Lung (tissue), 12 donors: Measurements from ENCODE around the gene COX4I1. TPM values are rescaled to one million over a fixed set of nuclear protein-coding genes. Genes with fewer than 3 reads are reported as not detected.
"Not testable (repeated sequence)": the region's sequence is repeated elsewhere in the genome, so short reads cannot be mapped to it uniquely, and the experiment has no call there.

Experiments used
- ATAC-seq: fragments of 200-7000 bp; cut with Tn5 transposase; one replicate; pipeline ENCODE4 v1.9.1; 2020; ENCODE audit warnings: moderate number of reproducible peaks; ENCODE audit not compliant: insufficient read depth, low FRiP score
- DNase-seq, 3 donors: peaks; one replicate each; pipeline ENCODE4 v3.0.0-alpha.2; 2013 to 2017
- H3K27ac ChIP-seq, 2 donors: one replicate each; pipeline ENCODE4 v1.5.1; 2013; ENCODE audit warnings: mild to moderate bottlenecking in 2 of 2, moderate library complexity in 2 of 2, control low read depth in 1 of 2, inconsistent platforms in 1 of 2, low read depth in 1 of 2, low read length in 1 of 2
- H3K27me3 ChIP-seq, 3 donors: one replicate each; pipeline ENCODE4 v1.5.1; 2013; ENCODE audit warnings: low read length in 2 of 3; ENCODE audit not compliant: control insufficient read depth in 3 of 3, insufficient read depth in 3 of 3
- H3K36me3 ChIP-seq, 4 donors: one replicate each; pipeline ENCODE4 v1.5.1; 2013; ENCODE audit warnings: low read length in 4 of 4, mild to moderate bottlenecking in 1 of 4, moderate library complexity in 1 of 4; ENCODE audit not compliant: control insufficient read depth in 4 of 4, insufficient read depth in 4 of 4
- H3K4me1 ChIP-seq, 5 donors: one replicate each; pipeline ENCODE4 v1.5.1; 2013; ENCODE audit warnings: low read length in 5 of 5, mild to moderate bottlenecking in 2 of 5, moderate library complexity in 1 of 5; ENCODE audit not compliant: control insufficient read depth in 5 of 5, insufficient read depth in 5 of 5
- H3K4me3 ChIP-seq: one replicate; pipeline ENCODE4 v1.5.1; 2013; ENCODE audit warnings: mild to moderate bottlenecking, control low read depth, moderate library complexity
- H3K9ac ChIP-seq, 2 donors: one replicate each; pipeline ENCODE4 v1.5.1; 2013; ENCODE audit warnings: low read length in 2 of 2, control low read depth in 1 of 2; ENCODE audit not compliant: insufficient read depth in 1 of 2
- H3K9me3 ChIP-seq, 4 donors: one replicate each; pipeline ENCODE4 v1.5.1; 2013; ENCODE audit warnings: low read length in 3 of 4, mild to moderate bottlenecking in 1 of 4, moderate library complexity in 1 of 4; ENCODE audit not compliant: control insufficient read depth in 4 of 4, insufficient read depth in 3 of 4
- WGBS, 2 donors: extraction: QIAGEN DNeasy Blood & Tissue Kit; methylation state at CpG; one replicate each; pipeline ENCODE4 v1.1.7; 2013; 5-methylcytosine and 5-hydroxymethylcytosine counted together
- polyA plus RNA-seq, 2 donors: library from polyadenylated mRNA; stranded (reverse); fragments of 200-250 nt; gene quantifications; one replicate each; pipeline ENCODE4 v1.2.1, GENCODE V29; 2013
- total RNA-seq, 2 donors: library from RNA; depleted of rRNA in 1 of 2; stranded (reverse); fragments of >200 nt in 1 of 2; gene quantifications; one replicate each; pipeline ENCODE4 v1.2.1, GENCODE V29; 2014 to 2021
- TF ChIP-seq, protein P1 (sequence below): IDR thresholded peaks from 2 replicates; pipeline ENCODE4 v1.5.1; 2012; ENCODE audit warnings: mild to moderate bottlenecking; ENCODE audit errors: control extremely low read depth, extremely low read depth
- donor health status: control.
- donor health status: control.
- donor health status: Bipolar disorder and iron deficiency.
- donor health status: healthy.
- donor health status: DM: yes; HTN: yes; CAD: no.

Gene COX4I1
- total and polyA plus RNA-seq, 4 donors = 243 to 1,291 (median 532) TPM

GRCh38 chr16:85805442-85806045, 6.0 kb downstream of the COX4I1 start:
- DNase-seq = no peak
- WGBS, 2 donors = 83 to 90% methylated on average over 18 of the region's 18 CpGs
- no peak overlapping the region for H3K27ac ChIP-seq
- no peak for ATAC-seq
- no peaks in the 10 kb centered on the region for H3K9me3 ChIP-seq
- H3K27me3 ChIP-seq = no peaks in the 10 kb centered on the region
- TF ChIP-seq, protein P1, sequence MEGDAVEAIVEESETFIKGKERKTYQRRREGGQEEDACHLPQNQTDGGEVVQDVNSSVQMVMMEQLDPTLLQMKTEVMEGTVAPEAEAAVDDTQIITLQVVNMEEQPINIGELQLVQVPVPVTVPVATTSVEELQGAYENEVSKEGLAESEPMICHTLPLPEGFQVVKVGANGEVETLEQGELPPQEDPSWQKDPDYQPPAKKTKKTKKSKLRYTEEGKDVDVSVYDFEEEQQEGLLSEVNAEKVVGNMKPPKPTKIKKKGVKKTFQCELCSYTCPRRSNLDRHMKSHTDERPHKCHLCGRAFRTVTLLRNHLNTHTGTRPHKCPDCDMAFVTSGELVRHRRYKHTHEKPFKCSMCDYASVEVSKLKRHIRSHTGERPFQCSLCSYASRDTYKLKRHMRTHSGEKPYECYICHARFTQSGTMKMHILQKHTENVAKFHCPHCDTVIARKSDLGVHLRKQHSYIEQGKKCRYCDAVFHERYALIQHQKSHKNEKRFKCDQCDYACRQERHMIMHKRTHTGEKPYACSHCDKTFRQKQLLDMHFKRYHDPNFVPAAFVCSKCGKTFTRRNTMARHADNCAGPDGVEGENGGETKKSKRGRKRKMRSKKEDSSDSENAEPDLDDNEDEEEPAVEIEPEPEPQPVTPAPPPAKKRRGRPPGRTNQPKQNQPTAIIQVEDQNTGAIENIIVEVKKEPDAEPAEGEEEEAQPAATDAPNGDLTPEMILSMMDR = no peak
- H3K9ac ChIP-seq = no peak overlapping the region
- peaks cover 0 to 6% (median 0%) of the 10 kb centered on the region in 5 donors for H3K4me1 ChIP-seq
- no peak overlapping the region for H3K4me3 ChIP-seq
- peaks cover 24 to 35% (median 32%) of the 10 kb centered on the region in 4 donors for H3K36me3 ChIP-seq

DNA sequence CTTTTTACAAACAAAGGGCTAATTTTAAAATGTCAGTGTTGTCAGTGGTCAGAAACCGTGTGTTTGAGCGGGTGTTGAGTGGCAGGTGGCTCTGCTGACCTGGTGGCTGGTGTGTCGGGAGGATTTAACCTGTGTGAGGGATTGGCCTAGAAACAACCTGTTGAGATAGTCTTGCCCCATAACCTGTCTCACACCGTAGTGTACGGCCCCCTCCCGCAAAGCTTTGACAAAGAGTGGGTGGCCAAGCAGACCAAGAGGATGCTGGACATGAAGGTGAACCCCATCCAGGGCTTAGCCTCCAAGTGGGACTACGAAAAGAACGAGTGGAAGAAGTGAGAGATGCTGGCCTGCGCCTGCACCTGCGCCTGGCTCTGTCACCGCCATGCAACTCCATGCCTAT, 7.0 kb downstream of the COX4I1 start:
- TF ChIP-seq, protein P1 = no peak
- WGBS, 2 donors = 95 to 96% methylated on average over 11 of the region's 11 CpGs
- Histone ChIP-seq H3K9ac (no peak overlapping the region), H3K4me3 (no peak overlapping the region), H3K36me3 (peaks cover 24 to 35% (median 29%) of the 10 kb centered on the region in 4 donors), H3K4me1 (no peaks in the 10 kb centered on the region), H3K9me3 (no peaks in the 10 kb centered on the region), H3K27ac (no peak overlapping the region), H3K27me3 (peaks cover 0 to 2% (median 0%) of the 10 kb centered on the region in 3 donors)
- no peak for ATAC-seq
- no peak for DNase-seq

DNA sequence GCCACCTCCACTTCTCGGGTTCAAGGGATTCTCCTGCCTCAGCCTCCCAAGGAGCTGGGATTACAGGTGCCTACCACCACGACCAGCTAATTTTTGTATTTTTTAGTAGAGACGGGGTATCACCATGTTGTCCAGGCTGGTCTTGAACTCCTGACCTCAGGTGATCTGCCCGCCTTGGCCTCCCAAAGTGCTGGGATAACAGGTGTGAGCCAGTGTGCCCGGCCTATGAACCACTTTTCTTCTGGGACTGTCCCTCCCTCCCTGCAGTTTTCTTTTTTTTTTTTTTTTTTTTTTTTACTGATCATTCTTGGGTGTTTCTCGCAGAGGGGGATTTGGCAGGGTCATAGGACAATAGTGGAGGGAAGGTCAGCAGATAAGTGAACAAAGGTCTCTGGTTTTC, 7.8 kb downstream of the COX4I1 start:
- H3K4me1 ChIP-seq, H3K9me3 ChIP-seq, H3K4me3 ChIP-seq, DNase-seq, H3K27me3 ChIP-seq, ATAC-seq, H3K27ac ChIP-seq, H3K9ac ChIP-seq: not testable (repeated sequence)
- 88% methylated on average over 6 of the region's 6 CpGs for WGBS, 2 donors
- H3K36me3 ChIP-seq = peaks cover 17 to 31% (median 22%) of the 10 kb centered on the region in 4 donors

DNA sequence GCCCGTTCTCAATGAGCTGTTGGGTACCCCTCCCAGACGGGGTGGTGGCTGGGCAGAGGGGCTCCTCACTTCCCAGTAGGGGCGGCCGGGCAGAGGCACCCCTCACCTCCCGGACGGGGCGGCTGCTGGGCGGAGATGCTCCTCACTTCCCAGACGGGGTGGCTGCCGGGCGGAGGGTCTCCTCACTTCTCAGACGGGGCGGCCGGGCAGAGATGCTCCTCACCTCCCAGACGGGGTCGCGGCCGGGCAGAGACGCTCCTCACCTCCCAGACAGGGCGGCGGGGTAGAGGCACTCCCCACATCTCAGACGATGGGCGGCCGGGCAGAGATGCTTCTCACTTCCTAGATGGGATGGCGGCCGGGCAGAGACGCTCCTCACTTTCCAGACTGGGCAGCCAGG, 8.6 kb downstream of the COX4I1 start:
- H3K9me3 ChIP-seq, H3K4me1 ChIP-seq, ATAC-seq, H3K27ac ChIP-seq, DNase-seq, H3K4me3 ChIP-seq, H3K9ac ChIP-seq: not testable (repeated sequence)
- H3K27me3 ChIP-seq = peaks cover 0 to 12% (median 0%) of the 10 kb centered on the region in 3 donors
- WGBS, 2 donors = 91 to 96% methylated on average over 13 to 21 of the region's 27 CpGs
- peaks cover 17 to 28% (median 20%) of the 10 kb centered on the region in 4 donors for H3K36me3 ChIP-seq
